Measurements from ENCODE around the gene MMD. TPM values are rescaled to one million over a fixed set of nuclear protein-coding genes. Genes with fewer than 3 reads are reported as not detected.

Gene MMD
- total and polyA plus RNA-seq, 9 of the 15 experiments (the other 6 are each of a cell fraction or from before 2014, with no cell fraction given): 3.1 to 18.9 (median 10.7) TPM

DNA sequence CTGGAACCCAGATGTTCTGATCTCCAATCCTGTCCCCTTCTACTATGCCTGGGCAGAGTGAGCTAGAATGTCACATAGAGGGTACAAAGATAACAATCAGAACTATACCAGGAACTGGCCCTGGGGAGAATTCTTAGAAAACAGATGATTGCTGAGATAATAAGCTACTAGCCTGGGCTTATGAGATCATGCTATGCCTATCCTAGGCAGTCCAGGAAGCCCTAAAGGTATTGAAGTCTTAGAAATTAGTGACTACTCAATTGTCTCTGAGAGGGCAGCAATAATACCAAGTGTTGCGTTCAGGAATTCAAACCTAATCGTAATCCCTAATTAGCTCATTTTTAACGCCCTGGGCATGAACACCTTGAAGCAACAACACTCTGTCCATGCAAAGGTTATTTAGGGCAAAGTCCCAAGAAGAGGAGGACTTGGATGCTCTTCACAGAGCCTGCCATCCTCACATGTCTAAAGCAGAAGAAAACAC is 77.1 kb downstream of the MMD start (continued):
- no peak for TF ChIP-seq KLF16 (IDR thresholded peaks at IDR 0.05)
- TF ChIP-seq, protein P1, sequence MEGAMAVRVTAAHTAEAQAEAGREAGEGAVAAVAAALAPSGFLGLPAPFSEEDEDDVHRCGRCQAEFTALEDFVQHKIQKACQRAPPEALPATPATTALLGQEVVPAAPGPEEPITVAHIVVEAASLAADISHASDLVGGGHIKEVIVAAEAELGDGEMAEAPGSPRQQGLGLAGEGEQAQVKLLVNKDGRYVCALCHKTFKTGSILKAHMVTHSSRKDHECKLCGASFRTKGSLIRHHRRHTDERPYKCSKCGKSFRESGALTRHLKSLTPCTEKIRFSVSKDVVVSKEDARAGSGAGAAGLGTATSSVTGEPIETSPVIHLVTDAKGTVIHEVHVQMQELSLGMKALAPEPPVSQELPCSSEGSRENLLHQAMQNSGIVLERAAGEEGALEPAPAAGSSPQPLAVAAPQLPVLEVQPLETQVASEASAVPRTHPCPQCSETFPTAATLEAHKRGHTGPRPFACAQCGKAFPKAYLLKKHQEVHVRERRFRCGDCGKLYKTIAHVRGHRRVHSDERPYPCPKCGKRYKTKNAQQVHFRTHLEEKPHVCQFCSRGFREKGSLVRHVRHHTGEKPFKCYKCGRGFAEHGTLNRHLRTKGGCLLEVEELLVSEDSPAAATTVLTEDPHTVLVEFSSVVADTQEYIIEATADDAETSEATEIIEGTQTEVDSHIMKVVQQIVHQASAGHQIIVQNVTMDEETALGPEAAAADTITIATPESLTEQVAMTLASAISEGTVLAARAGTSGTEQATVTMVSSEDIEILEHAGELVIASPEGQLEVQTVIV (CRISPR knock-in tag; IDR thresholded peaks at IDR 0.05; ENCODE audit: borderline replicate concordance): no peak
- TF ChIP-seq ESRRA (IDR thresholded peaks at IDR 0.05; ENCODE audit: borderline replicate concordance, low read depth): peak; percentile 96
- no peak for TF ChIP-seq EWSR1 (IDR thresholded peaks at IDR 0.05; ENCODE audit: borderline replicate concordance, low read depth, partially characterized antibody)
- TF ChIP-seq, protein P2, sequence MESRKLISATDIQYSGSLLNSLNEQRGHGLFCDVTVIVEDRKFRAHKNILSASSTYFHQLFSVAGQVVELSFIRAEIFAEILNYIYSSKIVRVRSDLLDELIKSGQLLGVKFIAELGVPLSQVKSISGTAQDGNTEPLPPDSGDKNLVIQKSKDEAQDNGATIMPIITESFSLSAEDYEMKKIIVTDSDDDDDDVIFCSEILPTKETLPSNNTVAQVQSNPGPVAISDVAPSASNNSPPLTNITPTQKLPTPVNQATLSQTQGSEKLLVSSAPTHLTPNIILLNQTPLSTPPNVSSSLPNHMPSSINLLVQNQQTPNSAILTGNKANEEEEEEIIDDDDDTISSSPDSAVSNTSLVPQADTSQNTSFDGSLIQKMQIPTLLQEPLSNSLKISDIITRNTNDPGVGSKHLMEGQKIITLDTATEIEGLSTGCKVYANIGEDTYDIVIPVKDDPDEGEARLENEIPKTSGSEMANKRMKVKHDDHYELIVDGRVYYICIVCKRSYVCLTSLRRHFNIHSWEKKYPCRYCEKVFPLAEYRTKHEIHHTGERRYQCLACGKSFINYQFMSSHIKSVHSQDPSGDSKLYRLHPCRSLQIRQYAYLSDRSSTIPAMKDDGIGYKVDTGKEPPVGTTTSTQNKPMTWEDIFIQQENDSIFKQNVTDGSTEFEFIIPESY (CRISPR knock-in tag; IDR thresholded peaks at IDR 0.05): no peak
- TF ChIP-seq, protein P3, sequence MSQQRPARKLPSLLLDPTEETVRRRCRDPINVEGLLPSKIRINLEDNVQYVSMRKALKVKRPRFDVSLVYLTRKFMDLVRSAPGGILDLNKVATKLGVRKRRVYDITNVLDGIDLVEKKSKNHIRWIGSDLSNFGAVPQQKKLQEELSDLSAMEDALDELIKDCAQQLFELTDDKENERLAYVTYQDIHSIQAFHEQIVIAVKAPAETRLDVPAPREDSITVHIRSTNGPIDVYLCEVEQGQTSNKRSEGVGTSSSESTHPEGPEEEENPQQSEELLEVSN (IDR thresholded peaks at IDR 0.05; ENCODE audit: borderline replicate concordance in 1 of 2, extremely low read depth in 1 of 2, insufficient read depth in 1 of 2, insufficient read length in 1 of 2, low read depth in 1 of 2, low read length in 1 of 2, poor library complexity in 1 of 2, severe bottlenecking in 1 of 2): no peak
- TF ChIP-seq ZNF282 (CRISPR knock-in tag; IDR thresholded peaks at IDR 0.05): no peak
- no peak for TF ChIP-seq IRF2 (CRISPR knock-in tag; IDR thresholded peaks at IDR 0.05)
- no peak for TF ChIP-seq HLTF (IDR thresholded peaks at IDR 0.05)
- TF ChIP-seq ZNF311 (CRISPR knock-in tag; IDR thresholded peaks at IDR 0.05): no peak
- TF ChIP-seq RBM22 (IDR thresholded peaks at IDR 0.05; ENCODE audit: low read depth, low read length, poor library complexity, severe bottlenecking): no peak
- no peak for TF ChIP-seq ETV1 (tag; conservative IDR thresholded peaks at IDR 0.05; ENCODE audit: low read depth)
- no peak for TF ChIP-seq ZNF324 (CRISPR knock-in tag; IDR thresholded peaks at IDR 0.05)
- no peak for TF ChIP-seq MCM2 (IDR thresholded peaks at IDR 0.05; ENCODE audit: low read depth)
- TF ChIP-seq SMAD2 (IDR thresholded peaks at IDR 0.05; ENCODE audit: low read depth, low read length): no peak
- TF ChIP-seq, protein P4, sequence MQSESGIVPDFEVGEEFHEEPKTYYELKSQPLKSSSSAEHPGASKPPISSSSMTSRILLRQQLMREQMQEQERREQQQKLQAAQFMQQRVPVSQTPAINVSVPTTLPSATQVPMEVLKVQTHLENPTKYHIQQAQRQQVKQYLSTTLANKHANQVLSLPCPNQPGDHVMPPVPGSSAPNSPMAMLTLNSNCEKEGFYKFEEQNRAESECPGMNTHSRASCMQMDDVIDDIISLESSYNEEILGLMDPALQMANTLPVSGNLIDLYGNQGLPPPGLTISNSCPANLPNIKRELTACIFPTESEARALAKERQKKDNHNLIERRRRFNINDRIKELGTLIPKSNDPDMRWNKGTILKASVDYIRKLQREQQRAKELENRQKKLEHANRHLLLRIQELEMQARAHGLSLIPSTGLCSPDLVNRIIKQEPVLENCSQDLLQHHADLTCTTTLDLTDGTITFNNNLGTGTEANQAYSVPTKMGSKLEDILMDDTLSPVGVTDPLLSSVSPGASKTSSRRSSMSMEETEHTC (IDR thresholded peaks at IDR 0.05): no peak
- TF ChIP-seq, protein P5, sequence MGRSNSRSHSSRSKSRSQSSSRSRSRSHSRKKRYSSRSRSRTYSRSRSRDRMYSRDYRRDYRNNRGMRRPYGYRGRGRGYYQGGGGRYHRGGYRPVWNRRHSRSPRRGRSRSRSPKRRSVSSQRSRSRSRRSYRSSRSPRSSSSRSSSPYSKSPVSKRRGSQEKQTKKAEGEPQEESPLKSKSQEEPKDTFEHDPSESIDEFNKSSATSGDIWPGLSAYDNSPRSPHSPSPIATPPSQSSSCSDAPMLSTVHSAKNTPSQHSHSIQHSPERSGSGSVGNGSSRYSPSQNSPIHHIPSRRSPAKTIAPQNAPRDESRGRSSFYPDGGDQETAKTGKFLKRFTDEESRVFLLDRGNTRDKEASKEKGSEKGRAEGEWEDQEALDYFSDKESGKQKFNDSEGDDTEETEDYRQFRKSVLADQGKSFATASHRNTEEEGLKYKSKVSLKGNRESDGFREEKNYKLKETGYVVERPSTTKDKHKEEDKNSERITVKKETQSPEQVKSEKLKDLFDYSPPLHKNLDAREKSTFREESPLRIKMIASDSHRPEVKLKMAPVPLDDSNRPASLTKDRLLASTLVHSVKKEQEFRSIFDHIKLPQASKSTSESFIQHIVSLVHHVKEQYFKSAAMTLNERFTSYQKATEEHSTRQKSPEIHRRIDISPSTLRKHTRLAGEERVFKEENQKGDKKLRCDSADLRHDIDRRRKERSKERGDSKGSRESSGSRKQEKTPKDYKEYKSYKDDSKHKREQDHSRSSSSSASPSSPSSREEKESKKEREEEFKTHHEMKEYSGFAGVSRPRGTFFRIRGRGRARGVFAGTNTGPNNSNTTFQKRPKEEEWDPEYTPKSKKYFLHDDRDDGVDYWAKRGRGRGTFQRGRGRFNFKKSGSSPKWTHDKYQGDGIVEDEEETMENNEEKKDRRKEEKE (IDR thresholded peaks at IDR 0.05; ENCODE audit: borderline replicate concordance in 1 of 2, control insufficient read depth in 1 of 2, low read depth in 2 of 2, low read length in 1 of 2): no peak

Data from K562 (cell line).